GM20000 (cell line): Measurements from ENCODE around the gene VCAM1.

ENCODE experiments used
- DNase-seq: peaks from one replicate; pipeline ENCODE4 v3.0.0; 2012; ENCODE audit warnings: low spot score
- CTCF ChIP-seq: IDR thresholded peaks from 2 replicates; pipeline ENCODE4 v1.5.1; 2012; ENCODE audit warnings: mild to moderate bottlenecking, control low read depth; ENCODE audit errors: extremely low read depth, missing control alignments

The VCAM1 gene

GRCh38 chr1:100714599-100714998 lies 4.9 kb upstream of the VCAM1 start:
- no peak for TF ChIP-seq CTCF

GRCh38 chr1:100717218-100717617 lies 2.3 kb upstream of the VCAM1 start:
- DNase-seq, result no peak
- TF ChIP-seq CTCF, result no peak

More at GRCh38 chr1:100714599-100714998, 4.9 kb upstream of the VCAM1 start:
- DNase-seq, result no peak

GRCh38 chr1:100718581-100718980 lies 961 bp upstream of the VCAM1 start:
- TF ChIP-seq CTCF, result no peak
- no peak for DNase-seq

- no peak for DNase-seq
- no peak for TF ChIP-seq CTCF
Measured at GRCh38 chr1:100720101-100720500, 559 bp downstream of the VCAM1 start.

GRCh38 chr1:100720751-100721150 lies 1.2 kb downstream of the VCAM1 start:
- no peak for TF ChIP-seq CTCF

GRCh38 chr1:100721526-100722207 lies 2.1 kb downstream of the VCAM1 start:
- no peak for TF ChIP-seq CTCF
- DNase-seq, result no peak

More at GRCh38 chr1:100720751-100721150, 1.2 kb downstream of the VCAM1 start:
- no peak for DNase-seq

- no peak for DNase-seq
- TF ChIP-seq CTCF, result no peak
Measured at GRCh38 chr1:100722221-100722620, 2.7 kb downstream of the VCAM1 start.
